GM12891 (cell line): ENCODE measurements around the gene RNF213.

Experiments used
- POLR2A ChIP-seq: IDR thresholded peaks from 2 replicates; pipeline ENCODE4 v1.6.1; 2011; ENCODE audit warnings: low read depth, low read length, control low read depth
- POLR2AphosphoS5 ChIP-seq: IDR thresholded peaks from 2 replicates; pipeline ENCODE4 v1.6.1; 2011; ENCODE audit warnings: low read depth, low read length, control low read depth

GRCh38 chr17:80358131-80358530 is 97.5 kb downstream of the RNF213 start:
- TF ChIP-seq POLR2A (no peak), POLR2AphosphoS5 (no peak)
